CD4-positive, alpha-beta T cell treated with Interleukin-10 for 1 hour (primary cell): ENCODE results near the gene CCDC188.

Experiments
- DNase-seq: peaks from one replicate; pipeline ENCODE4 v3.0.0-alpha.2; 2020

Gene CCDC188

GRCh38 chr22:20102203-20102780 is 48.6 kb downstream of the CCDC188 start:
- DNase-seq: no peak

GRCh38 chr22:20101638-20102037 is 49.2 kb downstream of the CCDC188 start:
- no peak for DNase-seq

- no peak for DNase-seq
Observed at GRCh38 chr22:20099099-20099711, 51.6 kb downstream of the CCDC188 start.
